Heart left ventricle (tissue), 13 donors: Measurements from ENCODE around the gene C20orf202.

ENCODE experiments used
- POLR2A ChIP-seq, 2 donors: fragments of 450-650 bp; IDR thresholded peaks; one replicate each; pipeline ENCODE4 v1.6.1; 2017; ENCODE audit warnings: antibody characterized with exemption in 2 of 2, mild to moderate bottlenecking in 2 of 2, moderate library complexity in 2 of 2
- TF ChIP-seq, protein P1 (sequence below), 12 donors: fragments of 200-600 bp; sonication (generic) in 4 of 12; IDR thresholded peaks; one replicate each; pipeline versions ENCODE4 v1.5.0 to v1.8.0; 2018 to 2022; ENCODE audit warnings: antibody characterized with exemption in 12 of 12, mild to moderate bottlenecking in 5 of 12
- donor health status: ischemic (EF 13 %, LVEDD 7.1; RV severe dilation, severe dysfunction).
- donor health status: DM: no; HTN: yes; CAD: no.
- donor health status: DM: no; HTN: no; CAD: no.
- donor health status: ischemic (EF 25% LVEDD 6.9; RV normal size, moderate dysfunction).
- donor health status: ischemic (EF 25% LVEDD 5.7; RV mildly dilated, moderate dysfunction).
- donor health status: ischemic (EF 35%, LVEDD 5.7; RV mildly dilated, moderate dysfunction).
- donor health status: nonischemic (EF 11% LVEDD 7.7; RV severe dilation, severe dysfunction).
- donor health status: DM: yes; HTN: yes; CAD: no.
- donor health status: PGD.
- donor health status: ischemic (EF 29% LVEDD 5.4; RV normal size, mild dysfunction).
- donor health status: nonischemic (EF 23%, LVEDD 6.1; RV moderate dilation, normal function).

DNA sequence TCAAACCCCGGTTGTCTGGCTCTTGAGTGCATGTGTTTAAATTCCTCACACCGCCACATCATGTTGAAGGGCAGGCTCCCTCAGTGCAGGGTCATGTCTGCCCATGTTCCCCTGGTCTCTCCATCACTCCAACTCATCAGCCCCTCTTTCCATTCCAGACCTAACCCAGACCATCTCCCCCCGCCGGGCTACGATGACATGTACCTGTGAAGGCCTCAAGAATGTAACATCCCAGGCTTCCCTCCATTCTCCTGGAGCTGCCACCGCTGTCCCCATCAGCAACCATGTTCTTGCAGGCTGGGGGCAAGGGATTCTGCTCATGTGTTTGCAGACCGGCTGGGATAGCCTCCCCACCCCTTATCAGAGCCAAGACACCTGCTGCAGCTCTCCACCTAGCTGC lies 38.4 kb upstream of the C20orf202 start:
- TF ChIP-seq, protein P1, sequence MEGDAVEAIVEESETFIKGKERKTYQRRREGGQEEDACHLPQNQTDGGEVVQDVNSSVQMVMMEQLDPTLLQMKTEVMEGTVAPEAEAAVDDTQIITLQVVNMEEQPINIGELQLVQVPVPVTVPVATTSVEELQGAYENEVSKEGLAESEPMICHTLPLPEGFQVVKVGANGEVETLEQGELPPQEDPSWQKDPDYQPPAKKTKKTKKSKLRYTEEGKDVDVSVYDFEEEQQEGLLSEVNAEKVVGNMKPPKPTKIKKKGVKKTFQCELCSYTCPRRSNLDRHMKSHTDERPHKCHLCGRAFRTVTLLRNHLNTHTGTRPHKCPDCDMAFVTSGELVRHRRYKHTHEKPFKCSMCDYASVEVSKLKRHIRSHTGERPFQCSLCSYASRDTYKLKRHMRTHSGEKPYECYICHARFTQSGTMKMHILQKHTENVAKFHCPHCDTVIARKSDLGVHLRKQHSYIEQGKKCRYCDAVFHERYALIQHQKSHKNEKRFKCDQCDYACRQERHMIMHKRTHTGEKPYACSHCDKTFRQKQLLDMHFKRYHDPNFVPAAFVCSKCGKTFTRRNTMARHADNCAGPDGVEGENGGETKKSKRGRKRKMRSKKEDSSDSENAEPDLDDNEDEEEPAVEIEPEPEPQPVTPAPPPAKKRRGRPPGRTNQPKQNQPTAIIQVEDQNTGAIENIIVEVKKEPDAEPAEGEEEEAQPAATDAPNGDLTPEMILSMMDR (IDR thresholded peaks at IDR 0.05) = no peak
- no peak for TF ChIP-seq POLR2A (IDR thresholded peaks at IDR 0.05)
